IPS DF 4.7 (cell line): Measurements from ENCODE around the gene CBARP.

ENCODE experiments used
- DNase-seq: peaks from one replicate; pipeline ENCODE4 v3.0.0-alpha.2; 2013; ENCODE audit warnings: low spot score; ENCODE audit errors: extremely low read depth

CBARP gene

GRCh38 chr19:1275976-1276627, 38.3 kb upstream of the CBARP start:
- no peak for DNase-seq

- no peak for DNase-seq
Observed at GRCh38 chr19:1275260-1275975, 37.6 kb upstream of the CBARP start, which contains the start of gene FAM174C. FAM174C (plus strand) TSS chr19:1275530; CDS start chr19:1275550, 20 bp downstream.

GRCh38 chr19:1274852-1275259, 37.1 kb upstream of the CBARP start:
- DNase-seq: no peak

GRCh38 chr19:1274081-1274851, 36.5 kb upstream of the CBARP start:
- no peak for DNase-seq

- DNase-seq: no peak
Observed at GRCh38 chr19:1273263-1274041, 35.6 kb upstream of the CBARP start.

- DNase-seq: no peak
Observed at GRCh38 chr19:1272423-1273262, 34.8 kb upstream of the CBARP start.

- no peak for DNase-seq
Observed at GRCh38 chr19:1271528-1272422, 34.0 kb upstream of the CBARP start.

GRCh38 chr19:1270854-1271527, 33.2 kb upstream of the CBARP start:
- no peak for DNase-seq

GRCh38 chr19:1270213-1270853, 32.5 kb upstream of the CBARP start:
- DNase-seq: no peak

- no peak for DNase-seq
Observed at GRCh38 chr19:1269478-1270212, 31.8 kb upstream of the CBARP start.

GRCh38 chr19:1269065-1269477, 31.3 kb upstream of the CBARP start, which contains the start of gene CIRBP:
CIRBP (plus strand) TSS chr19:1269332; CDS start chr19:1270934, 1,602 bp downstream.
- no peak for DNase-seq

- no peak for DNase-seq
Observed at GRCh38 chr19:1268226-1269064, 30.6 kb upstream of the CBARP start.

GRCh38 chr19:1267477-1268225, 29.8 kb upstream of the CBARP start:
- DNase-seq: no peak

GRCh38 chr19:1266916-1267476, 29.2 kb upstream of the CBARP start:
- DNase-seq: no peak

- DNase-seq: no peak
Observed at GRCh38 chr19:1266129-1266915, 28.5 kb upstream of the CBARP start.
